H1 (cell line): Measurements from ENCODE around the gene SEPTIN5.

ENCODE experiments used
- CTCF ChIP-seq, 3 experiments: IDR thresholded peaks; 1 replicate in 2 of 3; 2 replicates in 1 of 3; pipeline versions ENCODE4 v1.5.1 to v1.6.1; 2011; ENCODE audit warnings: low read length in 3 of 3, mild to moderate bottlenecking in 3 of 3, inconsistent platforms in 2 of 3, low read depth in 1 of 3, moderate library complexity in 1 of 3; ENCODE audit not compliant: insufficient read depth in 1 of 3; ENCODE audit errors: control extremely low read depth in 1 of 3
- NRF1 ChIP-seq: IDR thresholded peaks from 2 replicates; pipeline ENCODE4 v1.6.1; 2011; ENCODE audit warnings: mild to moderate bottlenecking, low read depth, low read length, improper control_type of control experiment
- POLR2A ChIP-seq, 2 experiments: IDR thresholded peaks; 1 replicate in 1 of 2; 2 replicates in 1 of 2; pipeline ENCODE4 v1.6.1; 2011; ENCODE audit warnings: low read depth in 2 of 2, low read length in 2 of 2, mild to moderate bottlenecking in 2 of 2; ENCODE audit errors: control extremely low read depth in 1 of 2
- RAD21 ChIP-seq, 2 experiments: IDR thresholded peaks in 1 of 2; conservative IDR thresholded peaks in 1 of 2; 2 replicates each; pipeline ENCODE4 v1.6.1; 2011; ENCODE audit warnings: low read depth in 2 of 2, low read length in 2 of 2, improper control_type of control experiment in 1 of 2, inconsistent platforms in 1 of 2, mild to moderate bottlenecking in 1 of 2, moderate library complexity in 1 of 2
- ZNF274 ChIP-seq: IDR thresholded peaks from 2 replicates; pipeline ENCODE4 v1.7.0; 2012; ENCODE audit warnings: low read length, borderline replicate concordance; ENCODE audit errors: extremely low read depth

- TF ChIP-seq POLR2A (IDR thresholded peaks at IDR 0.05; ENCODE audit: control extremely low read depth in 1 of 2, low read depth in 2 of 2, low read length in 2 of 2) (no peak), ZNF274 (no peak), NRF1 (no peak), CTCF (IDR thresholded peaks at IDR 0.05; ENCODE audit: control extremely low read depth in 1 of 3, insufficient read depth in 1 of 3, low read depth in 1 of 3, low read length in 3 of 3) (no peak), RAD21 (IDR thresholded peaks at IDR 0.05 in 1 of 2, conservative IDR thresholded peaks at IDR 0.05 in 1 of 2; ENCODE audit: low read depth in 2 of 2, low read length in 2 of 2) (no peak)
These were observed 1.9 kb downstream of the SEPTIN5 start for GRCh38 chr22:19716041-19716828.
